DOHH2 (cell line): ENCODE measurements around the gene KRTCAP2.

Experiments
- EZH2phosphoT487 ChIP-seq: fragments of 200-600 bp; sonication (generic); IDR thresholded peaks from 2 replicates; pipeline ENCODE4 v1.6.1; 2017; ENCODE audit warnings: borderline replicate concordance, mild to moderate bottlenecking, antibody characterized with exemption, low read length, moderate library complexity, mixed read lengths
- TF ChIP-seq, protein P1 (sequence below): fragments of 200-600 bp; sonication (generic); IDR thresholded peaks from one replicate; pipeline ENCODE4 v1.5.1; 2014; ENCODE audit warnings: antibody characterized with exemption, mild to moderate bottlenecking, low read depth, low read length; ENCODE audit not compliant: poor library complexity, severe bottlenecking

DNA sequence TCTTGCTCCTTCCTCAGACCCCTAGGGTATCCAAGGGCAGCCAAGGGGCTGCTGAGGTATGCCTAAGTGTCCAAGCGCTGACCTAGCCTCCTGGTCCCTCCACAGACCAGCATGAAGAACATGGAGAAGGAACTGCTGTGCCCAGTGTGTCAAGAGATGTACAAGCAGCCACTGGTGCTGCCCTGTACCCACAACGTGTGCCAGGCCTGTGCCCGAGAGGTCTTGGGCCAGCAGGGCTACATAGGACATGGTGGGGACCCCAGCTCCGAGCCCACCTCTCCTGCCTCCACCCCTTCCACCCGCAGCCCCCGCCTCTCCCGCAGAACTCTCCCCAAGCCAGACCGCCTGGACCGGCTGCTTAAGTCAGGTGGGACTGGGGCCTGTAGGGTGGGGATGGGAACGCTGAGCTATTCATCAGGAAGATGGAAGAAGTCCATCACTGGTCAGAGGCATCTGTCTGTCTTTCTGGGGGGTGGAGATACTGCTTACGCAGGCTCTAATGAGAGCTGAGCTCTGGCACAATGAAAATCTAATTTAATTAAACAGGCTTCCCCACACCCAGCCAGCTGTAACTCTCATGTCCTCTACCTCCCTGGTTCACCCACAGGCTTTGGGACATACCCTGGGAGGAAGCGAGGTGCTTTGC is 2.3 kb upstream of the KRTCAP2 start:
- TF ChIP-seq, protein P1, sequence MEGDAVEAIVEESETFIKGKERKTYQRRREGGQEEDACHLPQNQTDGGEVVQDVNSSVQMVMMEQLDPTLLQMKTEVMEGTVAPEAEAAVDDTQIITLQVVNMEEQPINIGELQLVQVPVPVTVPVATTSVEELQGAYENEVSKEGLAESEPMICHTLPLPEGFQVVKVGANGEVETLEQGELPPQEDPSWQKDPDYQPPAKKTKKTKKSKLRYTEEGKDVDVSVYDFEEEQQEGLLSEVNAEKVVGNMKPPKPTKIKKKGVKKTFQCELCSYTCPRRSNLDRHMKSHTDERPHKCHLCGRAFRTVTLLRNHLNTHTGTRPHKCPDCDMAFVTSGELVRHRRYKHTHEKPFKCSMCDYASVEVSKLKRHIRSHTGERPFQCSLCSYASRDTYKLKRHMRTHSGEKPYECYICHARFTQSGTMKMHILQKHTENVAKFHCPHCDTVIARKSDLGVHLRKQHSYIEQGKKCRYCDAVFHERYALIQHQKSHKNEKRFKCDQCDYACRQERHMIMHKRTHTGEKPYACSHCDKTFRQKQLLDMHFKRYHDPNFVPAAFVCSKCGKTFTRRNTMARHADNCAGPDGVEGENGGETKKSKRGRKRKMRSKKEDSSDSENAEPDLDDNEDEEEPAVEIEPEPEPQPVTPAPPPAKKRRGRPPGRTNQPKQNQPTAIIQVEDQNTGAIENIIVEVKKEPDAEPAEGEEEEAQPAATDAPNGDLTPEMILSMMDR: no peak
- TF ChIP-seq EZH2phosphoT487: no peak
